ENCODE data around the gene LARGE1.
"Not testable (repeated sequence)": the region's sequence is repeated elsewhere in the genome, so short reads cannot be mapped to it uniquely, and the experiment has no call there.

Gene LARGE1

DNA sequence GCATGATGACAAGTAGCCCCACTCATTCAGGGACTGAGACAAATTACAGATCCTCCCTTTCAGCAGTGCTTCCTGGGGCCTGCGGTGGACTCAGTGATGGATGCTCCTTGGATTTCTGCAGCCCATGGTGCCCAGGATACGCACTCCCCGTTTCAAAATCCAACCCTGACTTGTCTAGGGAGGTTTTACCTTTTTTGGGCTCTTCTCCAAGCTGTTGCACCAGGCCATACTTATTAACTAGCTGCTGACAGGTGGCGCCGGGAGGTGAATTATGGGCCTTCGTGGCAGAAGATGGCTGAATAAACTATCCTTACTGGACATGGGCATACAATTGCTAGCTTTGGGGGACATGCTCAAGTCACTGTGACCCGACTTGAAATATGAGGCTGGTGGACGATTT, 537.8 kb downstream of the LARGE1 start:
- no peak for DNase-seq

DNA sequence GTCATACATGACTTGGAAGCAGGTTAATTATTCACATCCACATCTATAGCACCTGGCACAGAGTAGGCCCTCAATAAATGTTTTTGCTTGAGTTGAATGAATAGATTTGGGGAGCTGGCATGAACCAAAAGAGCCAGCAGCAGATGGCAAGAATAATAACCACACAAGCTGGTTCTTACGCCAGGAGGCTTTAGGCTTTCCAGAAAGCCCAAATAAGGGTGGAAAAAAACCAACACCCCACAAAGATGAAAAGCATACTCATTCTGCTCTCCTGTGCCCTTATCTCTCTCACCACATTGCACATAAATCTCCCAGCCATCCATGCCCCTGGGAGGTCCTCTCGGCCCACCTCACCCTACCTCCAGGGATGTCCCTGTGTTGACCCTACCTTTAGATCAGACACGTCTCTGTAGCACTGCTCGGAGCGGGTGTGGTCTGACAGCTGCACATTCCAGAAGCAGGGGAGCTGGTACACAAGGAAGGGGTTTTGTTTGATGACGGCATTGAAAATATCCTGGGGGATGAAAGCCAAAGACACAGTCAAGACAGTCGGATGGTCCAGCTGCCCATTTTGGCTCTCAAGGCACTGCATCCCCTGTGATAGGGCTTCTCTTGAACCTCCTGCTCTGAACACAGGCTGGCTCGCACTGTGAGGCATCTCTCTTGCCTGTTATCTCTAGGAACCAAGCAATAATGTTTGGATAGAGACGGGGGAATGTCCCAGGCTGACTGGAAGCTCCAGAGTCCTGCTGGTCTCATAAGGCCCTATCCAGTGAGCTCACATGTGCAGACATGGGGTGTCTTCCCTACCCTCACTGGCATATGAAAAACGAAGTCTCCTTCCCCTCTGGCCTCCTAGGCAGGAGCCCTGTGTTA, 538.5 kb downstream of the LARGE1 start:
- DNase-seq: peak in 7 of 58 donors; percentile 0 to 30 (median 9)

DNA sequence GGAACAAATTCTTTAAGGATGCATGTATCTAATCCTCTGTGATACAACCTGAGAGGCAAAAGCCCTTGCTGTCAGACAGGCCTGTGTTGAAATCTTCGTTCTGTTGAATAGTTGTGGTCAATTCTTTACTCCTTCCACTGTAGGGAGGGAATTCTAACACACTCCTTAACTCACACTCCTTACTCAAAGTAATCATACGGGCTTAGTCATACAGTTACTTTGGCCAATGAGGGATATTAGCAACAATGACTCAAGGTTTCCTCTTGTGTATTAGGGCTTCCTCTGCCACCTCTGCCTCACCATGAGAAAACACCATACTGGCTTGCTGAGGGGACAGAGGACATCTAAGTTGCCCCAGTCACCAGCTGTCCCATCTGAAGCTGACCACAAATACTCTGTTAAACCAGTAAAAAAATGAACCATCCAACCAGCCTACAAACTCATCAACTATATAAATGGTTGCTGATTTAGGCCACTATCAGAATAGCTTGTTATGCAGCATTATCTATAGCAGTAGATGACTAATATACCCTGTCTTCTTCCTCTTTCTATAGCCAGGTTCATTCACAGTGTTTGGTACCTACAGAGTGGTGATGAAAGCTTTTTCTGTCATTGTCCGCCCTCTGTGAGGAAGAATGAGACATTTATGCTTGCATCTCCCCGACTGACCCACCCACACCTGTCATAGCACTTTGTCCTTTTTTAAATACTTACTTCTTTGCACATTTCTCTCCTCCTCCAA, 539.3 kb downstream of the LARGE1 start:
- no peak for DNase-seq

DNA sequence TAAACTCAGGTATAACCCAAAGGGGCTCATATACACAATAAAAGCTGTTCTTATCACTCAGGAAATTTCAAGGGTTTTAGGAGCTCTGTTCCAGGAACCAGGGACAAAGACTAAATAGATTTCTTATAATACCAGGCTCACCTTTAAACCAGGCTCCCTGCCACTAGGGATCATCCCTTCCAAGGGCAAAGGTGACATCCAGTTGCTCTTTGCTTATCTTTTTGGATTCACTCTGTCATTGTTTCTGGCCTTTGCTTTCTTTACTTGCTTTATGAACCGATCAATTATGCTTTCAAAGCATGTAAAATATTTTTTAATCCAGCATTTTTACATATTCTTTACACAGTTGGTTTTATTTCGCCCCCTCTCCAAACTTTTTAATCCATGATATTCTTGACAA, 540.4 kb downstream of the LARGE1 start:
- no peak for DNase-seq

DNA sequence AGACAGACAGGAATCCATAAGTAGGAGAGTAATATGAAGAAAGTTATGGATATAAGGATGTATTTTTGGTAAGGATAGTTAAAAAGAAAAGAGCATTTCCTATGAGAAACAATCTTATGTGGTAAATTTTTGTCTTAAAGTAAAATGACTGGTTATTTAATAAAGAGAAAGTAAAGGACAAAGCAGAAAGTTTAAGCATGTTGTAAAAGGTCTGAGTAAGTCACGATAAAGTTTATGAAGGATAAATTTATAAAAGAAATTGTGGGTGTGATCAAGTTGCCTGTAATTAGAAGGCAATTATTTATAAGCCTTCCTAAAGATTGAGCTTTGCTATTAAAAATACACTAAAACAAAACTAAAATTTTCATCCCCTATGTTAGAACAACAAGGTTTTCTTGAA, 547.4 kb downstream of the LARGE1 start:
- no peak for DNase-seq

DNA sequence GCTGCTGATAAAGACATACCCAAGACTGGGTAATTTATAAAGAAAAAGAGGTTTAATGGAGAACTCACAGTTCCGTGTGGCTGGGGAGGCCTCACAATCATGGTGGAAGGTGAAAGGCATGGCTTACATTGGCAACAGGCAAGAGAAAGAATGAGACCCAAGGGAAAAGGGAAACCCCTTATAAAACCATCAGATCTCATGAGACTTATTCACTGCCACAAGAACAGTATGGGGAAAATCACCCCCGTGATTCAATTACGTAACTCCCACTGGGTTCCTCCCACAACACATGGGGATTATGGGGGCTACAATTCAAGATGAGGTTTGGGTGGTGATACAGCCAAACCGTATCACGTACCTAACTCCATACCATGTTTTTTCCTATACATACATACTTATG, 557.0 kb downstream of the LARGE1 start:
- not testable (repeated sequence) for DNase-seq

DNA sequence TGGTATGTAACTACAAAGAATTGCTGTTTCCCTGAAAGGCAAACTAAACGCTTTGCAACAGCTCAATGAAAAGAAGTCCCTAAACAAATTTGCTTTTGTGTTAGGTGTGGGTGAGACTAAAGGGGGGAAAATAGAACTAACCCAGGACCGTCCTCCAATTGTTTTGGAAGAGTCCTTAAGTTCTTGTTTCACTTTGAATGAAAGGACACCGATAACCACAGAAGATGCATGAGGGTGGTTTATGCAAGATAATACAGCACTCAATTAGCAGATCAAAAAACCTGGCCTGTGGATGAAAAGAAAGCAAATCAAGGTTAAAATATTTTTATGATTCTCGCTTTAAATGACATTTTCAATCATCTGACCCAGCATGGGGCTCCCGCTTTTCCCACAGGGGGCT, 557.6 kb downstream of the LARGE1 start:
- DNase-seq: no peak

DNA sequence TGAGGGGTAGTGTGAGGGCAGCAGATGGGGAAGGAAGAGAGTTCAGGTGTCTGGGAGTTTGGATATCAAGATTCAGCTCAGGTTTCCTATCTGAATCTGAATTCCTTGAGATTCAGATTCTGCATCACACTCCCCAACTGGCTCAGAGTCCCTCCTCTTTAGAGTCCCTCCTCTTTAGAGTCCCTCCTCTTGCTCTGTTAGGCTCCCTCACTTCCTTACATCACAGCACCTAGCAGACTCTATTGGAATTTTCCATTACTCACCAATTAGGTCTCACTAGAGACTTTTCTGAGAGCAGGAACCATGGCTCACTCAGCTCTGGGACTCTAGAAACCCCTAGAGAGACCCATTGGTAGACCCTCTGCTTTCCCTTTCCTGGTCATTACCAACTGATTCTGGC, 558.7 kb downstream of the LARGE1 start:
- DNase-seq: no peak

DNA sequence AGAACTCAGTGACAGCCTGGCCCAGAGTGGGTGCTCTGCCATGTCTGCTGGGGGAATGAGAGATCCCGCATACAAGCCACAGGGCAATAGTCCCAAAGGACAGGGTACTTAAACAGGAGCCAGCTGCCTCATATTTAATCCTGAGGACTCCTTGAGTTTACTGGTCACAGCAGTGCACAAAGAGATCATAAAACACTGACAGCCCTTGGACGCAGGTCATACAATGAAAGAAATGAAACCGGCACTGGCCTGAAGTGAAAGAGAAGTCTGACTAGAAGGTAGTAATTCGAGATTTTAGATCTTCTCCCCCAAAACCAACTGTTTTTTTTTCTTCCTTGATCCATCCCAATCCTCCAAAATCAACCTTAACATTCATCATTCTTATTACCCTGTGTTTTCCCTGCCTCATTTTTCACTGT, 562.3 kb downstream of the LARGE1 start:
- no peak for DNase-seq

DNA sequence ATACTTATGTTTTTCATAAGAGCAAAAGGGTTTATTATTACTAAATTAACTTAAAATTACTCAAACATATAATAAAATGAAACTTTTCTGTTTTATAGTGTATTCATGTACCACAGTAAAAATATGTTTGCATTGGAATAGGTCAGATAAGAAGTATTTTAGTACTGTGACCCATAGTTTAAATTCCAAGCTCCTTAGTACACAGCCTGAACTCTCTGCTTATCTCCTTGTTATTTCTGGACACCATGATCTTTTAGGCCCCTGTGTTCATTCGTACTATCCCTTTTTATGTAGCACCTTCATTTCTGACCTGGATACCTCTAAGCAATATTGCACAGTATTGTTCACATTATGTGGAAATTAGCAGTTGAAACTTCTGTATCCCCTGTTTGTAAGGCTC, 565.3 kb downstream of the LARGE1 start:
- DNase-seq: no peak

DNA sequence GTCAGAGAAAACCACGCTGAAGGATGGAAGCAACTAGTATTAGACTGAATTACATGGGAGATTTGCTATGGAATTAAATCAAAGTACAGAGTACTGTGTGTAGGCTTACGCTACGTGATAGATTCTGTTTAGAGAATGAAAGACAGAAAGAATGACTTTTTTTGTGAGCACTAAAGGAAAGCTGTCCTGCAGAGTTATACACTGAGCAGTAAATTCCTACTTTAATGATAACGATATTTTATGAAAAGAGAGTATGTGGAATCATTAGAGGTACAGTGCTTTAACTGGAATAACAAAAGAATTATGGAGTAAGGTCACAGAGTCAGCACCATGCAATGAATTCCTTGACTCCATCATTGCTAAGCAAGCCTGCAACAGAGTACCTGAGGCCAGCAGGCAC, 566.8 kb downstream of the LARGE1 start:
- no peak for DNase-seq

DNA sequence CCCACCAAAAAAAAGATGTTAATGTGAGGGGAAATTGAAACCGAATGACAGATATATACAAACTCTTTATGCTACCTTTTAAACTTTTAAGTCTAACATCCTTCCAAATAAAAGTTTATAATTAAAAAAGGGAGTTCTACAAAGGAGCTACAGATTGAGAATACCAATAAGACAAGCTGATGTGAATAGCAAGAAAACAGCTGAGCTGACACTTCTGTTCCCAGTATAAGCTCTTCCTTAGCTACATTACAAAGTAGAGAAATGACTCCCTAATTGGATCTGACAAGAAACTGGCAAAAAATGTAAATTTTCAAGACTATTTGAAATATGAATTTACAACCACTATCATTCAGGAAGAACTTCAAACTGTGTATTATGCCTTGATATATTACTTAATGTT, 567.5 kb downstream of the LARGE1 start:
- DNase-seq: no peak

DNA sequence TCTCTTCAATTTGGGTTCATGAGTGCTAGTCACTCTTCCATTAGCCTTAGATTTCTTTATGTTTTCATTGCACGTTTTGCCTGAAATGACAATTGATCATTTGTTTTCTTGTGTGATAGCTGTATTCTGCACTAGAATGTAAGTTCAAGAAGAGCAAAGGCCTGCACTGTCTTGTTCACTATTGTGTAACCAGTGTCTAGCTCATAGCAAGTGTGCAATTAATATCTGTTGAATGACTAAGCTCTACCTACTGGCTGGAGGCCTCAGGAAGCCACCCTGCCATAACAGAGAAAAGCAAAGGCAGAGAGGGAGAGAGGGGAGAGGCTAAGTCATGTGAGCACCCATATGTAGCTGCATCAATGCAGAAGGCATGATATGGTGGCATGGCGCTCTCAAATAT, 569.3 kb downstream of the LARGE1 start:
- DNase-seq: no peak

DNA sequence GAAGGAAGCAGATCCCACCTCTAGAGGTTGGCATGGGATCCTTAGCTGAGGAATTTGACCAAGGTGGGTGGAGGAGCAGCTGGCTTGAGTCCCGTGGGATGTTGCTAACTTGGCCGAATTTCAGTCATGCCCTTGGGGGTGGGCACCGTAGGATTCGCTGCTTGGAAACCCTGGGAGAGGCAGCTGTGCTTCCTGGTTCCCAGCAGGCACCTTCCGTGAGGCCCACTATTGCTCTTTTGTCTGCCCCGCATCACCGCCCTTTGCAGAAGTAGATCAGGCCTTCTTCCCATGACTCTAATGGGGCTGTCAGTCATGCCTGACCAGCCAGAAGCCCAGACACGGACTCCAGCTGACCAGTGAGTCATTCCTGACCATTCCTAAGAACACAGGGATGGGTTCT, 569.8 kb downstream of the LARGE1 start:
- no peak for DNase-seq

DNA sequence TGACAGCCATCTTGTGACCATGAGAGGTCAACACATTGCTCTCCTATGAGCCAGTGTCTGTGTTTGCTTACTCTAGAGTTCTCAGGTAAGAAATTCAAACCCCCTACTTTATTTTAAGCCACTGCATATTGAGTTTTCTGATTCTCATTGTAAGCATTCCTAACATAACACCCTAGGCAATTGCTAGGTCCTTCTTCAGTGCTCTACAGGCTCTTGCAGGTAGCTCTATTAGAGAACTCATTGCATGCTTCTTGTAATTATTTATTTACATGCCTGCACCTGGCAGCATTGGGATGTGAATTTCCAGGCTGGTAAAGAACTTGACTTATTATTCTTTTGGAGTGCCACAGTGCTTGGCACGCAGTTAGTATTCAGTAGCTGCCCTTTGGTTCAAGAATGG, 573.3 kb downstream of the LARGE1 start:
- no peak for DNase-seq

DNA sequence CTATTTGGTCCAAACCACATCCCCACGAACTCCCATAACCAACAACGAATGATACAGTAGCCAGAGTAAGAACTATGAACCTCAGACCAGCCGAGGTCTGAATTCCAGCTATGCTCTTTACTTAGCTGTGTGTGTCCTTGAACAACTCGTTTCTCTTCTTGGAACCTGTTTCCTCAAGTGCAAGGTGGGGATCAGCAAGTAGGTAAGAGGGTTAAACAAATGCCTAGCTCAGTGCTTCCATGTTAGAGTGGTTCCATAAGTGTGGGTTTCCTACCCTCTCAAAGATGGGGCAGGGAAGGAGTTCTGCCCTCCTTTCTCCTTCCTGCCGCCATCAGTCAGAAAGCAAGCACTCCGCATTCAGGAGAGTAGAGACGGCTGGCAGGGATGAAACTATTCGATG, 578.7 kb downstream of the LARGE1 start:
- DNase-seq: no peak

DNA sequence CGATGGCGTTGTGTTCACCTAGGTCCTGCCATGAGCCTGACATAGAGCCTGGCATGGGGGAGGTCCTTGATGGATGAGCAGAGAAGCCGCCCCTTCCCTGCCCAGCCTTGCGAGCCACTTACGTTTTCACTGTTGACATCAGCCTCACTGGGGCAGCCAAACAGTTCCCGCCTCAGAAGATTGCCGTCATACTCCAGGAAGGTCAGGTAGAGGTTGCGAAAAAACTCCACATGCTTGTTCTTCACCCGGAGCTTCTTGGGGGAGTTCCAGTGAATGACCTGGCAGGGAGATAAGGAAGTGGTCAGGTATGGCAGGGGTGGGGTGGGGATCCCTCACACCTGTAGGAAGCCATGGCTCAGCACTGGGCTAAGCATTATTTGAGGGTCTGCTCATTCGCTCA, 582.8 kb downstream of the LARGE1 start:
- DNase-seq: no peak

DNA sequence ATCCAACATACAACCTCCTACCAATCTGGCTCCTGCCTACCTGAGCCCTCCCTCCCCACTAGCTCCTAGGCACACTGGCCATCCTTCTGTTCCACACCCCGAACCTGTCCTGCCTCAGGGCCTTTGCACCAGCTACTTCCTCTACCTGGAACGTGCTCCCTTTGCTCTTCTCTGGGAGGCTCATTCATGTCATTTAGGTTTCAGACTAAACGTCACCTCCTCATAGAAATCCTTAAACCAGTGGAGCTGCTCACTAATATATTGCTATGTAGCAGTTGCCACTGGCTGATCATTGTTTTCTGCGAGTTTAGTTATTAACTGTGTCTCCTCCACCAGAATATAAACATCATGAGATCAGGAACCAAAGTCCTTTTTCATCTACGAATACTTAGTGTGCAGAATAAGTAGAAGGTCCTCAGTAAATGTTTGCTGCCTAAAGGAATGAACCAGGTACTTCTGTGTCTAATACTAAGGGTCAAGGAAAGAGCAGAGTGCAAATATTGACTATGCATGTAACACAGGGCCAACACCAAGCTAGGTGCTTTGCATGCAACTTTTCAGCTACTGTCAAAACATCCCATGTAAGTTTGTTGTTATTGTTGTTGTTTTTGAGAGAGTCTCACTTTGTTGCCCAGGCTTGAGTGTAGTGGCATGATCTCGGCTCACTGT, 584.5 kb downstream of the LARGE1 start:
- no peak for DNase-seq

DNA sequence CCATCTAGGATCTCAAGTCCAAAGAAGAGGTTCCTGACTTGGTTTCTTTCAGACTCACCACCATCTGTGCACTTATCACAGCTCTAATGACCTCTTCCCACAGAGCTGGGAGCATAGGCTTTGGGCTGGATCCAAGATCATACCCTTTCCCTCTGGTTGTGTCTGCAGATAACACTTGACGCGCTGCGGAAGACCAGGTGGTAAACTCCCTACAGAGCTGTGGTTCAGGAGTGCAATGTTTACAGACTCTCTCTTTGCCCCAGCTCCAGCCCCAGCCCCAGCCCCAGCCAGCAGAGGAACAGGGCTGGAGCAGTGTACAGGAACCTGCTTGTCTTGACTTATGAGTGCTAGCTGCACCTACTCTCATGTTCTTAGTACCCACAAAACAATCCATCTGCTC, 587.7 kb downstream of the LARGE1 start:
- no peak for DNase-seq

DNA sequence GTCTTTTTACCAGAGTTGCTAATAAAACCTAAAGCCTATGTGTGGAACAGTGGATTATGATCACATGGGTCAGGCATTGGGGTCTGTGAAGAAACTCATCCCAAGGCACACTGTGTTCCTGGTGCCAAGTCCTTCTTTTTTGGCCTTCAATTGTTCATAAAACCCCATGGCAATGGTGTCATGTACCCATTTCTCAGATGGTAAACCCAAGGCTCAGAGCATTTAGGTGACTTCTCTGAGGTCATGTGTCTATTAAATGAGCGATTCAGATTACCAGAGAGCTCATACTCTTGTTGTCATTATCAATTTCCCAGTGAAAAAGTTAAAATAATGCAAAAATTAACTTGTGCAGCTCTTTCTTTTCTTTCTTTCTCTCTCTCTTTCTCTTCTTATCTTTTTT, 589.3 kb downstream of the LARGE1 start:
- no peak for DNase-seq

DNA sequence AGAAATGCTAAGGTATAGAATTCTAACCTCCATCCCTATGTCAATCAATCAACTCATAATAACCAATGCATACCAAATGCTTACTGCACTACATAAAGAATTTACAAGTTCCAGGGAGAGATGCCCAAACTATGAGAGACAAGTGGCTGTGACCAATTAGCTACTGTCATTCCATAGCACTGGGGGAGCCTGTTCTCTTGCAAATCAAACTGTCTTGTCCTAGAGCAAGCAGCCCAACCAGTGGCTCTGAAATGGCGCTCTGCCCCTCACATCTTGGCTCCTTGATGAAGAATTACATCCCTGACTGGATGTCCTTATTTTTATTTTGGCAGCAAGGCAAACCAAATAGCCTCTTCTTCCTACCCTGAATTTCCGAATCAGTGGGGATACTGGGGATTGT, 589.7 kb downstream of the LARGE1 start:
- no peak for DNase-seq

DNA sequence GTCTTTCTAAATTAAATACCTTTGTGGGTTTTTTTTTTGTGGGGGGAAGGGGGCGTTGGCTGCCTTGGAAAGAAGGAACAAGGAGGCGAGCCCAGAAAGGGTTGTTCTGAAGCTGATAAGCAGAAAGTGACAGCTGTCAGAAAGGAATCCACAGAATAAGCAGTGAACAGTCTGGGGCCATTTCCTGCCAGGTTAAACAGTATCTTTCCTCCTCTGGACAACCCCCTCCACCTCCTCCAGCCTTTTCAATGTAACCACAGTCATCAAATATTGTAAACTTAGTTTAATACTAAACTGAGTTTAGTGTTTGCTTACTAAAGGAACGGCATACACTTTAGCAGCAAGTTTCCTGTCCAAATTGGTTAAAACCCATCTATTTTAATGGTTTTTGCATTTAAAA, 590.9 kb downstream of the LARGE1 start:
- DNase-seq: no peak

All from anterior cingulate cortex (tissue), 58 donors.